WTC11 (cell line): ENCODE measurements around the gene HES6.

Experiments
- AFF4 ChIP-seq: sonication (generic); formaldehyde crosslinking; IDR thresholded peaks from 2 replicates; pipeline ENCODE4 v1.8.1; 2023; ENCODE audit warnings: mild to moderate bottlenecking, missing genetic modification reagents, borderline replicate concordance
- ATF2 ChIP-seq: sonication (generic); formaldehyde crosslinking; IDR thresholded peaks from 2 replicates; pipeline ENCODE4 v1.8.1; 2022; ENCODE audit warnings: low read depth, missing genetic modification reagents, borderline replicate concordance
- CREB1 ChIP-seq: sonication (generic); formaldehyde crosslinking; IDR thresholded peaks from 2 replicates; pipeline ENCODE4 v1.8.0; 2023; ENCODE audit warnings: mild to moderate bottlenecking, missing genetic modification reagents
- CTCF ChIP-seq: fragments of 200-600 bp; IDR thresholded peaks from 2 replicates; pipeline ENCODE4 v1.8.0; 2022; ENCODE audit warnings: antibody characterized with exemption
- NR2C2 ChIP-seq: sonication (generic); formaldehyde crosslinking; IDR thresholded peaks from 2 replicates; pipeline ENCODE4 v1.8.0; 2022; ENCODE audit warnings: mild to moderate bottlenecking, missing genetic modification reagents
- TCF7 ChIP-seq: sonication (generic); formaldehyde crosslinking; IDR thresholded peaks from 2 replicates; pipeline ENCODE4 v1.8.0; 2022; ENCODE audit warnings: mild to moderate bottlenecking, low read depth, missing genetic modification reagents, moderate library complexity
- USF1 ChIP-seq: sonication (generic); formaldehyde crosslinking; IDR thresholded peaks from 2 replicates; pipeline ENCODE4 v1.8.0; 2022; ENCODE audit warnings: mild to moderate bottlenecking, missing genetic modification reagents
- USF2 ChIP-seq: sonication (generic); formaldehyde crosslinking; IDR thresholded peaks from 2 replicates; pipeline ENCODE4 v1.8.1; 2023; ENCODE audit warnings: mild to moderate bottlenecking, missing genetic modification reagents, moderate library complexity
- ZNF121 ChIP-seq: sonication (generic); formaldehyde crosslinking; IDR thresholded peaks from 2 replicates; pipeline ENCODE4 v1.8.0; 2023; ENCODE audit warnings: missing genetic modification reagents
- ZNF263 ChIP-seq: sonication (generic); formaldehyde crosslinking; IDR thresholded peaks from 2 replicates; pipeline ENCODE4 v1.8.1; 2022; ENCODE audit warnings: low read depth, mild to moderate bottlenecking, moderate library complexity, missing genetic modification reagents
- ZSCAN18 ChIP-seq: fragments of 250-450 bp; sonication (Bioruptor Pico); IDR thresholded peaks from 2 replicates; pipeline ENCODE4 v2.1.2; 2022; ENCODE audit warnings: mild to moderate bottlenecking, moderate library complexity

- TF ChIP-seq ATF2 (CRISPR knock-in tag) (no peak), CTCF (no peak), ZNF121 (no peak), ZNF263 (CRISPR knock-in tag) (no peak), ZSCAN18 (CRISPR knock-in tag) (no peak), AFF4 (CRISPR knock-in tag) (no peak), USF2 (CRISPR knock-in tag) (no peak; the same call in 1 of the 2 replicates), NR2C2 (CRISPR knock-in tag) (no peak), TCF7 (CRISPR knock-in tag) (no peak), USF1 (CRISPR knock-in tag) (no peak), CREB1 (CRISPR knock-in tag) (no peak)
Observed at GRCh38 chr2:238243496-238244076, 3.7 kb upstream of the HES6 start.
